GM19468 (cell line): ENCODE data around the gene KIF1A.
"Not testable (repeated sequence)": the region's sequence is repeated elsewhere in the genome, so short reads cannot be mapped to it uniquely, and the experiment has no call there.

Experiments used
- ATAC-seq: cut with Tn5 transposase; IDR thresholded peaks from one replicate; pipeline ENCODE4 v1.9.1; 2021; ENCODE audit warnings: mild to moderate bottlenecking, moderate library complexity, moderate number of reproducible peaks; ENCODE audit not compliant: unreplicated experiment; ENCODE audit errors: extremely low read depth

The KIF1A gene

DNA sequence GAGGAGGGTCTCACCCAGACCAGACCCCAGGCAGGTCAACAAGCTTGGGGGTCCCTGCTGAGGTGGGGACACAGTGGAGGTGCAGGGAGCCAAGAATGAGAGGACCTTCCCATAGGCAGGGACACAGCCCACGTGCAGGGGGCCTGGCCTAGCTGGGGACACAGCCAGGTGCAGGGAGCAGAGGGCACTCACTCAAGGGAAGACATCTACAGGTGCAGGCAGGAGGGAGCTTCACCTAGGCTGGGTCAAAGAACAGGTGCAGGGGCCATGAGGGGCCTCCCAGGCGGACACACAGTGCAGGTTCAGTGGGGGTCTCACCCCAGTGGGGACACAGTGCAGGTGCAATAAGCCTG is 129.0 kb downstream of the KIF1A start:
- ATAC-seq = not testable (repeated sequence)

DNA sequence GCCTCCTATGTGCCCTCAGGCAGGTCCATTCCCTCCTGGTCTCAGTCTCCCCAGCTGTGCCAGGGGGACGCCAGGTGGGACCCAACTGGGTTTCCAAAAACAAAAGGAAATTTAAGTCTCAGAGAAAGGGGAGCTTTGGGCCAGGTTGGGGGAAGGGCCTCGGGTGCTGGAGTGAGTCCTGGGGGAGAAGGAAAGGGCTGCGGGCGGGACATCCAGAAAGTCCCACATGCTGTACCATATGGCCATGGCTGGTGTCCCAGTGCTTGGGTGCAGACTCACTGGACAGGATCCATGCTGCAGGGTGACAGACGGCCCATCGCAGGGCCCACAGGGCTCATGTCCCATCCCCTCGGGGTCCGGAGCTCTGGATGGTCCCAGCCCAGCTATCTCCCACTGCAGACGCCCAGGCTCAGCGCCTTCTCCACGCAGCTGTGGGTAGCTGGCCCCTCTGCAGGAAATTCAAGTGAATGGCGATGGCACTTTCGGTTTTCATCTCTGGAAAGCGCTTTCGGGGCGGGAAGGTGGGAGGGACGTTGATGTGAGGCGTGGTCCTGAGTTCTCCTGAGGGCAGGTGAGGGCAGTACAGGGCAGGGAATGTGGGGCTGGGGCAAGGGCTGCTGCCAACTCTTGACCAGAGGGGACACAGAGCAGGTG is 129.5 kb downstream of the KIF1A start:
- ATAC-seq = not testable (repeated sequence)

DNA sequence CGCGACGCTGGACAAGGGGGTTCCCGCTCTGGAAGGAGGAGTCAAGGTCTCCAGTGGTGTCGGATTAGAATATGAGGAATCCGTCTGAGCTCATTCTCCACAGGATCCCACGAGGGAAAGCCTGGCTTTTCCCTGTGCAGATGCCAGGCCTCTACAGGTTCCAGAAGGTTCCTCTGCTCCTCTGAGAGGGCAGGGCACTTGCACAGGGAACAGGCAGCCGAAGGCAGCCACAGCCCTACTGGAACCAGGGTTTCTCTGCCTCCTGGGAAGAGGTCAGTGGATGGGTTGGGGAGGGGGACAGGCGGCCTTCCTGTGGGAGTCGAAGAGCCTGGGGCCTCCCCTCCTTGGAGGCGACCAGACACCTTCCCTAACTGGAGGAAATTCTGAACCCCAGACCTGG is 130.0 kb downstream of the KIF1A start:
- no peak for ATAC-seq

DNA sequence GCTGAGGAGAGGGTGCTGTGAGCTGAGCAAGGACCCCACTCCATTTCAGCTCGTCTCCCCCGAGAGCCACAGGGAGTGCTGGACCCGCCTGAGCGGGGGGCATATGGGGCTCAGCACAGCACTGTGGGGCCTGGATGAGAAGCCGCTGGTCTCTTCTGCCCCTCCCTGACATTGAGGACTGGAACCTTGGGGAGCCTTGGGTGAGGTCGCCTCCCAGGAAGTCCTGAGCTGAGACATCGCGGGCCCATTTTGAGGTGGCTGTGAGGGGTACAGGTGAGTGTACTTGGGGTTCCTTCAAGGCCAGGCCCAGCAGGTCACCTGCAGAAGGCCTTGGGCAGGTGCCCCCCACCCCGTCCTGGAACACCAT is 131.5 kb downstream of the KIF1A start:
- no peak for ATAC-seq

DNA sequence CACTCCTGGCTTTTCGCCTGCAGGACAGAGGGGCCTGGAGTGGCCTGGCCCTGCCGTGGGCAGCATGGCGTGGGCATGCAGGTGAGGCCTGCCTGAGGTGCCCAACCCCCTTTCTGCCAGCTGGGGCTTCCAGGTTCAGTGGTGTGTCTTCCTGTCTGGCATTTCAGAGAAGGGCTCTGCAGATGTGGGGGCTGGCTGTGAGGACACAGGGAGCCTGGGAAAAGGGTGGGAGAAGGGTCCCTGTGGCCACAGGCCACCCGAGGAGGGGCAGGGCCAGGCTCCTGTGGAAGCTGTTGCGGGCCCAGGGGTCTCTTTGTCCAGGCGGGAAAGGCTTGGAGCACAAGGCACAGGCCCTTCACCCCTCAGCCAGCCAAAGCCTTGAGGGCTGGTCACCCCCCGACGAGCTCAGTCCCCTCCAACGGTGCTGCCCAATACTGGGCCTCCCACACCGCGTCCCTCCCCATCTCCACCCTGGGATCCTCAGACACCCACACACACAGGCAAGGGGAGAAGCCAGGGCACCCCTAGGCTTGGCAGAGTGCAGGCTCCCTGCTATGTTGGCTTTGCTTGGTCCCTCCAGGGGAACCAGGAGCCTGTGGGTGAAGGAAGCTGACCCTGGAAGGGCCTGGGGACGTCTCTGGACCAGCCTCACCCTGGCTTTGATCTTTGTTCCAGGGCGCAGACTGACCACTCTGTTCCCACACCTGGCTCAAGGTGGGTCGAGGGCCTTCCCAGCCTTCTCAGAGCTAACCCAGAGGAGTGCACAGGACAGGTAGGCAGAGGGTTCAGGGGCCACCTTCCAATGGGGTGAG is 132.1 kb downstream of the KIF1A start:
- ATAC-seq = no peak

DNA sequence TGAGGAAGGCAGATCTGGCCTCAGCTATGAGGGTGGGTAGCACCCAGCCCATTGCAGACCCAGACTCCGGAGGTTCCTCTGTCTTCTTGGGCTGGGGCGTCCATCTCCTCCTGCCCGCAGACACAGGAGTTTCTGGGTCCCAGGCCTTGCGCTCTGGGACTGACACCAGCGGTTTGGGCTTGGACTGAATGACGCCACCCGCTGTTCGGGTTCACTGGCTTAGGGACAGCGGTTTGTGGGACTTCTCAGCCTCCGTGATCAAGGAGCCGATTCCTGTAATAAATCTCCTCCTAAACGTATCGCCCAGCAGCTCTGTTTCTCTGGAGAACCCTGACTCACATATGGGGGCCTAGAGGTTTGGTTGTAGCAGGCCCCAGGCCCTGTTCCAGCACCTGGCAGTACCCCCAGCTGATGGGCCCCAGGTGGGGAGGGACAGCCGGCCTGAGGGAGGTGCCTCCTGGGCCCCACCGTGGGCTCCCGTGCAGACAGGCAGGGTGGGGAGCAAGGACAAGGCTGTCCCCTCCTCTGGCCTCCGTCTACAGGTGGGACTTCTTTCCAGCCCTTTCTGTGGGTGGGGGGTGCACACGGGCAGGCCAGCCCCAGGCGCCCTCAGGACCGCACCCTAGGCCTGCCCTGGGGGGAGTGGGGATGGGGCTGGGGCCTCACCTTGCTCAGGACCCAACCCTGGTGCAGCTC is 132.8 kb downstream of the KIF1A start:
- no peak for ATAC-seq

DNA sequence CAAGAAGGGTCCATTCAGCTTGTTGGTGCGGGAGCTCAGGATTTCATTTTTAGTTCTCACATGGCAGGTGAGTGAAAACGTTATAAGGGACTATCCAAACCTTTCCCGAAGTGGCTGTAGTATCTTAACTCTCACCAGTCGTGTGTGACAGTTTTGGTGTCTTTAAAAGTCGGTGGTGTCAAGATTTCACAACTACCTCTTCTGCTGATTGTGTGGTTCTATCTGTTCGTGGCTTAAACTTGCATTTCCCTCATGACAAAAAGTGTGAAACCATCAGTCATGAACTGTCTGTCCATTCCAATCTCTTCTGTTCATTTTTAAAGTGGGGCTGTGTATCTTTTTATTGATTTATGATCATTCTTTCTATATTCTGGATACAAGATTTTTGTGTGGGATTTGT is 133.6 kb downstream of the KIF1A start:
- no peak for ATAC-seq

DNA sequence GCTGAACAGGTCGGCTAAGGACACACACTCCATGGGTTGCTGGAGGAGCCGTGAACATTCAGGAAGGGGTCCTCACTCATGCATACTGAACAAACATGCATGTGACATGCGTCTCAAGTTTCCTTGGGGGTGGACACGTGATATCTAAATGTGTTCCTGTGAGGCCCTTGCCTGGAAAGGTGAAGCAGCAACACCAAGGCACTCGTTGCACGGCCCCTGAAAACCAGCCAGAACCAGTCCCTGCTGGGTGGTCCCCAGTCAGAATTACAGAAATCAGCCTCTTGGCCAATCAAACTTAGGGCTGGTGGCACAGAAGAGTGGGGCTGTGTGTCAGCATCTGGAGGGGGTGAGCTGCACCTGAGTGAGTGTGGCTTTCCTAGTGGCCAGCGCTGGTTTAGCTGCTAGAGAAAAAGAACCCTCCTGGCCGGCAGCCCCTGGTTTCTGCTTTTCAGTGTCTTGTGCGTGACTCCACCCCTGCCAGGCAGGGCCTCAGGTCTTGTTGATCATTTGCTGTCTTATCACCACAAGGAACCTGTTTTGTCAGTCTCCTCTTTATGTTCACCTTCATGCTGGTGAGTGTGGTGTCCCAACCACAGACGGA is 134.1 kb downstream of the KIF1A start:
- ATAC-seq = no peak

DNA sequence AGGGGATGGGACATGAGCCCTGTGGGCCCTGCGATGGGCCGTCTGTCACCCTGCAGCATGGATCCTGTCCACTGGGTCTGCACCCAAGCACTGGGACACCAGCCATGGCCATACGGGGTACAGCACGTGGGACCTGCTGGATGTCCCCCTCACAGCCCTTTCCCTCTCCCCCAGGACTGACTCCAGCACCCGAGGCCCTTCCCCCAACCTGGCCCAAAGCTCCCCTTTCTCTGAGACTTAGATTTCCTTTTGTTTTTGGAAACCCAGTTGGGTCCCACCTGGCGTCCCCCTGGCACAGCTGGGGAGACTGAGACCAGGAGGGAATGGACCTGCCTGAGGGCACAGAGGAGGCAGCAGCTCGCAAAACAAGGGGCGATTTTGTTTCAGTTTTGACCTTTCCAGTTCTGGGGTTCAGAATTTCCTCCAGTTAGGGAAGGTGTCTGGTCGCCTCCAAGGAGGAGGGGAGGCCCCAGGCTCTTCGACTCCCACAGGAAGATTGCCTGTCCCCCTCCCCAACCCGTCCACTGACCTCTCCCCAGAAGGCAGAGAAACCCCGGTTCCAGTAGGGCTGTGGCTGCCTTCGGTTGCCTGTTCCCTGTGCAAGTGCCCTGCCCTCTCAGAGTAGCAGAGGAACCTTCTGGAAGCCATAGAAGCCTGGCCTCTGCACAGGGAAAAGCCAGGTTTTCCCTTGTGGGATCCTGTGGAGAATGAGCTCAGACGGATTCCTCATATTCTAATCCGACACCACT is 135.9 kb downstream of the KIF1A start:
- not testable (repeated sequence) for ATAC-seq

DNA sequence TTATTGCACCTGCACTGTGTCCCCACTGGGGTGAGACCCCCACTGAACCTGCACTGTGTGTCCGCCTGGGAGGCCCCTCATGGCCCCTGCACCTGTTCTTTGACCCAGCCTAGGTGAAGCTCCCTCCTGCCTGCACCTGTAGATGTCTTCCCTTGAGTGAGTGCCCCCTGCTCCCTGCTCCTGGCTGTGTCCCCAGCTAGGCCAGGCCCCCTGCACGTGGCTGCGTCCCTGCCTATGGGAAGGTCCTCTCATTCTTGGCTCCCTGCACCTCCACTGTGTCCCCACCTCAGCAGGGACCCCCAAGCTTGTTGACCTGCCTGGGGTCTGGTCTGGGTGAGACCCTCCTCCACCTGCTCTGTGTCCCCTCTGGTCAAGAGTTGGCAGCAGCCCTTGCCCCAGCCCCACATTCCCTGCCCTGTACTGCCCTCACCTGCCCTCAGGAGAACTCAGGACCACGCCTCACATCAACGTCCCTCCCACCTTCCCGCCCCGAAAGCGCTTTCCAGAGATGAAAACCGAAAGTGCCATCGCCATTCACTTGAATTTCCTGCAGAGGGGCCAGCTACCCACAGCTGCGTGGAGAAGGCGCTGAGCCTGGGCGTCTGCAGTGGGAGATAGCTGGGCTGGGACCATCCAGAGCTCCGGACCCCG is 136.6 kb downstream of the KIF1A start:
- ATAC-seq = not testable (repeated sequence)

DNA sequence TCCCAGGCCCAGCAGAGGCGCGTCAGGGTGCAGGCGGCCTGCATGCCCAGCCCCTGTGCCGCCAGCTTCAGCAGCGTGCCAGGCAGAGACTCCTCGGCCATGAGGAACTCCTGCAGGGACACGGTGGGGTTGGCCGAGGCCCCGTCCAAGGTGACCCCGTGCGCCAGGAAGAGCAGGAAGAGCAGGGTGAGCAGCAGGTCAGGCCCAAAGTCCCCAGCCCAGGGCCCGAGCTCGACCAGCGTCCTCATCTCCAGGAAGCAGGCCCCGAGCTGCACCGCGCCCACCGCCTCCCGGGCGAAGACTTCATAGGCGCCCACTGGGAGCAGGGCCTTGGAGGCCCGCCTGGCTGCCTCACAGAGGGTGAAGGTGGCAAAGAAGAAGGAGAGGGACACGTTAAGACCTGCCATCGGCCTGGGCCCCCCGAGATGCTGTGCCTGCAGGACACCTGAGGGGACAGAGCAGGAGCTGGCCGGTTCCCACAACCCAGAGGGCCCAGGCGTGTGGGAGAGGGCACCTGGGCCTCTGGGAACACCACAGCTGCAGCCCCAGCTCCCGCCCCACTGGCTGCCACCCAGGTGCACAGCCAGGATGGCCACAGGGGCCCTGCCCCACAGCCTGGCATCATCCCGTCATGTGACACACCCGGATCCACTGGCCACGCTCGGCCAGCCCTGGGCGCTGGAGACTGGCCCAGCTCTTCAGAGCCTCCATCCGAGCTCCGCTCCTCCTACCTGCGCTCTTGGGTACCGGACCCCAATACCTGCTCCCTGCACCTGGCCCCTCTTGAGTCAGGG is 137.4 kb downstream of the KIF1A start, which contains the start of gene AQP12B:
Gene AQP12B, minus strand, starts transcription at position 455 of the 794 bp plus-strand sequence. Its CDS starts 48 bp downstream, at position 407.
- not testable (repeated sequence) for ATAC-seq

DNA sequence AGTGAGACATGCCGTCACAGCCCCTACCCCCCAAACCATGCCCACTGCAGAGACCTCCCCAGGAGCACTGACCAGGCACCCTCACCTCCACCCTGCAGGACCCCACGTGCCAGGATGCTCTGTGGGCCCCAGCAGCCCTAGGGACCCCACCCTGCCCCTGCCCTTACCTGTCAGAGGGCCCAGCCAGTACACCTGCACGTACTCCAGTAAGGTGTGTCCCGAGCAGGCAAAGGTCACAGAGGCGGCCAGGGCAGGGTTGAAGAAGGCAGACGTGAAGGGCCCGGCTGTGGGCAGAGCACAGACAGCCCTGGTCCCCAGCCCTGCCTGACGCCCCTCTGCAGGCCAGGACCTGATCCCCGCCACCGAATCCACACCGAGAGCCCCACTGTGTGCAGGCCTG is 139.8 kb downstream of the KIF1A start:
- ATAC-seq = not testable (repeated sequence)

DNA sequence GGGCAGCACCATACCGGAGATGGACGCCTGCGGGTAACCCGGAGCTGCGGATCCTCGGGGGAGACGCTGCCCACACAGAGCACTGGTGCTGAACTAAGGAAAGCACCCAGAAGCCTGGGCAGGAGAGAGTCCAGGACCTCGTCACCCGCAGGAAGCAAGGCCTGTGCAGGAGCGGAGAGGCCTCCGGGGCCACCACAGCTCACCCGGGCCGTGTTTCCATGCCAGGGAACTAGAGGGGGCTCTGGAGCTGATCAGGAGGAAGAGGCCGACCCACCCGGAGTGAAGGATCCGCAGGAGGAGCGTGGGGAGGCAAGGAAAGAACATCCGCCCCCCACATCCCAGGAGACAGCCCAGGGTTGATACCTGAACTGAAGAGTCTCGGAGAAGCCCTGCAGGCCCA is 141.1 kb downstream of the KIF1A start:
- ATAC-seq = not testable (repeated sequence)

DNA sequence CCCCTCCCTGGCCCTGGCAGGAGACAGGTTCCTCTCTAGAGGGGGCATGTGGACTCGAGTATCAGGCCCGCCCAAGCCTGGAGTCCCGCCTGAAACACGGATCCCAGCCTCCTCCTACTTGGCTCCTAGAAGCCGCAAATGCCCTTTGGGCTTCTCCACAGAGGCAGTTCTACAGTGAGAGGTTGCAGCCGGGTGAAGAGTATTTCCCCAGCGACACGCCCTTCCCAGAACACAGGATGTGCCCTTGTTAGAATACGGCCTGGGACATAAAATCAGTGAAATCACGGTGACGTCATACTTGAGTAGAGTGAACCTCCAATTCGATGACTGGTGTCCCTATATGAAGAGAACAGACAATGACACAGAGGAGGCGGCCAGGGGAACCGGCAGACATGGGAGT is 142.0 kb downstream of the KIF1A start:
- ATAC-seq = not testable (repeated sequence)

DNA sequence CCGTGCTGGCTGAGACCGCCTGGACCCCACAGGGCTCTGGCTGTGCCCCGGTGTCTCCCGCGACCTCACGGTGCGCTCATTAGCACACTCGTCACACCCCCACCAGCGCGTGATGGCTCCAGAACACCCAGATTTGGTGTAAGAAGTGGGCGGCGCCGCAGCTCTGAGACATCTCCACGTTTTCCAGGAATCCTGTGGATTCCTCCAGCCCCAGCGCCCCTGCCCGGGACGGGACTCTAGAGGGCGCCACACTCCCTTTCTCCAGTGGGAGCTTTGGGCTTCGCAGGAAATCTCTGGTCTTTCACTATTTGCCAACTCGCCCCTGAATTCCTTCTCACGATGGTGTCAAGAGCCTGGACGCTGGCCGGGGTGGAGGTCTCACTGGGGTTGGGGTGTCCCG is 144.7 kb downstream of the KIF1A start:
- not testable (repeated sequence) for ATAC-seq

DNA sequence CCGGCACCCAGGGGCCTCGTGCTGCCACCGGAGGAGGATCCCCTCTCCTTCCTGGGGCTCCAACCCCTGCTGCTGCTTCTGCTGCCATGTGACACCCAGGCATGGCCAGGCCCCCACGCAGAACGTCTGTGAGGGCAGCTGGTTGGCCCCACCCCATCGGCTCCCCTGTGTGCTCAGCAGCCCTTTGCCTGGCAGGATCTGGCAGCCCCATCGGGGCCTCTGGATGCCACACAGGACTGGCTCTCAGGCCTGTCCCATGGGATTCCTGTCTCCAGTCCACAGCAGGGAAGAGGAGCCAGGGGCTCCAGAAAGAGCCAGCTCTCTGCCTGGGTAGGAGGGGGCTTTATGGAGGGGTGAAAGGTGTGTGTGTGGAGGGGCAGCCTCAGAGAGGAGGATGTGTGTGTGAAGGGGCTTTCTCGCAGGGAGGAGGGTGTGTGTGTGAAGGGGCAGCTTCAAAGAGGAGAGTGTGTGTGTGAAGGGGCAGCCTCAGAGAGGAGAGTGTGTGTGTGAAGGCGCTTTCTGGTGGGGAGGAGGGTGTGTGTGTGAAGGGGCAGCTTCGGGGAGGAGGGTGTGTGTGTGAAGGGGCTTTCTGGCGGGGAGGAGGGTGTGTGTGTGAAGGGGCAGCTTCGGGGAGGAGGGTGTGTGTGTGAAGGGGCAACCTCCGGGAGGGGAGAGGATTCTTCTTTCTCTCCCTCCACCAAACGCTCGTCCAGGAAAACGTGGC is 145.4 kb downstream of the KIF1A start:
- ATAC-seq = not testable (repeated sequence)

DNA sequence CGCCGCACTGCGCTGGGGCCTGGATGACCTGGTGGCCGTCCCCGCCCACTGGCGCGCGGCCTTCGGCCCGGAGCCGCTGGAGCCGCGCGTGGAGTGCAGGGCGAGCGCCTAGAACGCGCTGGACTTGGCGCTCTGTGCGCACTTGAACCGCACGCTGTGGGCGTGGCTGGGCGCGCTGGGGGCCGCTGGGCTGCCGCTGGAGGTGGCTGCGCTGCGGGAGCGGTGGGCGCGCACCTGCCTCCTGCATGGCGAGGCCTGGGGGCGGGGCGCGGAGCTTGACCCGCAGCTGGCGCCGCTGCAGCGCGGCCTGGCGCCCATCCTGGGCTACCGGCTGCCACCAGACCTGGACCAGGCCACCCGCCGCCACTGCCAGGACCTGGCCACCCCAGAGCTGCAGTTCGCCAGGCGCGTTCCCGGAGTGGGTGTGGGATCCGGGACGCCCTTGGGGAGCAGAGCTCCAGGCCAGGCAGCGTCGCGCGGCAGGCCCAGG is 147.3 kb downstream of the KIF1A start:
- ATAC-seq = no peak
